ENCODE measurements around the gene GRM4.

The GRM4 gene

DNA sequence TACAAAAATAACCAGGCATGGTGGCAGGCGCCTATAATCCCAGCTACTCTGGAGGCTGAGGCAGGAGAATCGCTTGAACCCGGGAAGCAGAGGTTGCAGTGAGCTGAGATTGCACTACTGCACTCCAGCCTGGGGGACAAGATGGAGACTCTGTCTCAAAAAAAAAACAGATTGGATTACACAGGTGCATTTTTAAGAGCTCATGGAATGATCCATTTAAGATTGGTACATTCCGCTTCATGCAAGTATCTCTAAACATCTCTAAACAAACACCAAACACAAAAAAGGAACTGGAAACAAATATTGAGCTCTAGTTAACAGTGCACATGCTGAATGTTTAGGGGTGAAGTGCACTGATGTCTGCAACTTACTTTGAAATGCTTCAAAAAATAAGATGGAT is 154.3 kb downstream of the GRM4 start:
- no peak for DNase-seq (ENCODE audit: low read depth)
- H3K4me3 ChIP-seq (ENCODE audit: control insufficient read depth, low read depth, low read length): no peak overlapping the region
- TF ChIP-seq, protein P1, sequence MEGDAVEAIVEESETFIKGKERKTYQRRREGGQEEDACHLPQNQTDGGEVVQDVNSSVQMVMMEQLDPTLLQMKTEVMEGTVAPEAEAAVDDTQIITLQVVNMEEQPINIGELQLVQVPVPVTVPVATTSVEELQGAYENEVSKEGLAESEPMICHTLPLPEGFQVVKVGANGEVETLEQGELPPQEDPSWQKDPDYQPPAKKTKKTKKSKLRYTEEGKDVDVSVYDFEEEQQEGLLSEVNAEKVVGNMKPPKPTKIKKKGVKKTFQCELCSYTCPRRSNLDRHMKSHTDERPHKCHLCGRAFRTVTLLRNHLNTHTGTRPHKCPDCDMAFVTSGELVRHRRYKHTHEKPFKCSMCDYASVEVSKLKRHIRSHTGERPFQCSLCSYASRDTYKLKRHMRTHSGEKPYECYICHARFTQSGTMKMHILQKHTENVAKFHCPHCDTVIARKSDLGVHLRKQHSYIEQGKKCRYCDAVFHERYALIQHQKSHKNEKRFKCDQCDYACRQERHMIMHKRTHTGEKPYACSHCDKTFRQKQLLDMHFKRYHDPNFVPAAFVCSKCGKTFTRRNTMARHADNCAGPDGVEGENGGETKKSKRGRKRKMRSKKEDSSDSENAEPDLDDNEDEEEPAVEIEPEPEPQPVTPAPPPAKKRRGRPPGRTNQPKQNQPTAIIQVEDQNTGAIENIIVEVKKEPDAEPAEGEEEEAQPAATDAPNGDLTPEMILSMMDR (IDR thresholded peaks at IDR 0.05; ENCODE audit: control insufficient read depth, insufficient read depth, low read depth, low read length, missing control alignments): no peak

DNA sequence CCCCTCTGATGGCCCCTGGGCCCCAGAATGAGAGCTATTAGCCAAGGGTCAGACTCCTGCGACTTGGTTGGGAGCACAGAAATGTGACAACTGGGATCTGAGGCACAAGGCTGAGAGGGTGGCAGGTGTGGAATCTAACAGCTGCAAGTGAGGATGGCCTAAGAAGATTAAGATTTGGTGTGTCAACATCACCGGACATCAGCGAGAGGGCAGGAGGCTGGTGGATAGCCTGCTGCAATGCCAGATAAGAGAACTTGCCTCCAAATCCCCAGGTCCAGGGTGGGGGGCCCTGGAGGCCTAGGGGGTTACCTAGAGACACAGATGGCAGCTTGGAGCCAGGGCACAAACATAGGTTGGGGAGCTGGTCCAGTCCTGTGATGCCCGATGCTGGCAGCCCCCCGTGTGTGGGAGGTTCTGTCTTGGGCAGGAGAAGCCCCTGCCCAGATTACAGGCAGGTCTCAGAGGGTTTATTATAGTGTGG is 155.8 kb downstream of the GRM4 start:
- DNase-seq (ENCODE audit: low read depth): no peak
- no peak overlapping the region for H3K4me3 ChIP-seq (ENCODE audit: control insufficient read depth, low read depth, low read length)
- TF ChIP-seq, protein P1 (IDR thresholded peaks at IDR 0.05; ENCODE audit: control insufficient read depth, insufficient read depth, low read depth, low read length, missing control alignments): no peak

DNA sequence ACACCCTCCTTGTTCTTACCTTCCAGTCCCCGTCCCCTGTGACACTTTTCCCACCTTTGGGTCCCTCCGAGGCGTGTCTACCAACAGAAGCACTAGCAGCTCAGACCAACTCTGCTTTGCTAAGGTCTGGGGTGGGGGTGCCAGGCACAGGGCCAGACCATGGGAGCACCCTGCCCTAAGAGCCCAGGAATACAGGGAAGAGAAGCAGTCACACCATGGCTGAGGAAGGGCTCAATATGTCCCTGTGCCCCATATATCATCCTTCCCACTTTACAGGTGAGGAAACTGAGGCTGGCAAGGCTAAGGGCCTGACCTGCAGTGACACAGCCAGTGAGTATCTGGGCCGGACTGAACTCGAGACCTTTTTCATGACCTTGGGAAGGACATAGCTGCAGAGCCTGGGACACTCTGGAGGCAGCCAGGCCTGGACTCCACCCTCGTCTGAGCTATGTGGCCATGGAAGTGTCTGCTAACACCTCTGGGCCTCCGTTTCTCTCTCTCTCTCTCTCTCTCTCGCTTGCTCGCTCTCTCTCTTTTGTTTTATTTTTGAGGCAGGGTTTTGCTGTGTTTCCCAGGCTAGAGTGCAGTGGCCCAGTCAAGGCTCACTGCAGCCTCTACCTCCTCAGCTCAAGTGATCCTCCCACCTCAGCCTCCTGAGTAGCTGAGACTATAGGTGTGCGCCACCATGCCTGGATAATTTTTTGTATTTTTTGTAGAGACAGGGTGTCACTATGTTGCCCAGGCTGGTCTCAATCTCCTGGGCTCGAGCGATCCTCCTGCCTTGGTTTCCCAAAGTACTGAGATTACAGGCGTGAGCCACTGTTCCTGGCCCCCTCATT is 156.7 kb downstream of the GRM4 start:
- no peak for DNase-seq (ENCODE audit: low read depth)

DNA sequence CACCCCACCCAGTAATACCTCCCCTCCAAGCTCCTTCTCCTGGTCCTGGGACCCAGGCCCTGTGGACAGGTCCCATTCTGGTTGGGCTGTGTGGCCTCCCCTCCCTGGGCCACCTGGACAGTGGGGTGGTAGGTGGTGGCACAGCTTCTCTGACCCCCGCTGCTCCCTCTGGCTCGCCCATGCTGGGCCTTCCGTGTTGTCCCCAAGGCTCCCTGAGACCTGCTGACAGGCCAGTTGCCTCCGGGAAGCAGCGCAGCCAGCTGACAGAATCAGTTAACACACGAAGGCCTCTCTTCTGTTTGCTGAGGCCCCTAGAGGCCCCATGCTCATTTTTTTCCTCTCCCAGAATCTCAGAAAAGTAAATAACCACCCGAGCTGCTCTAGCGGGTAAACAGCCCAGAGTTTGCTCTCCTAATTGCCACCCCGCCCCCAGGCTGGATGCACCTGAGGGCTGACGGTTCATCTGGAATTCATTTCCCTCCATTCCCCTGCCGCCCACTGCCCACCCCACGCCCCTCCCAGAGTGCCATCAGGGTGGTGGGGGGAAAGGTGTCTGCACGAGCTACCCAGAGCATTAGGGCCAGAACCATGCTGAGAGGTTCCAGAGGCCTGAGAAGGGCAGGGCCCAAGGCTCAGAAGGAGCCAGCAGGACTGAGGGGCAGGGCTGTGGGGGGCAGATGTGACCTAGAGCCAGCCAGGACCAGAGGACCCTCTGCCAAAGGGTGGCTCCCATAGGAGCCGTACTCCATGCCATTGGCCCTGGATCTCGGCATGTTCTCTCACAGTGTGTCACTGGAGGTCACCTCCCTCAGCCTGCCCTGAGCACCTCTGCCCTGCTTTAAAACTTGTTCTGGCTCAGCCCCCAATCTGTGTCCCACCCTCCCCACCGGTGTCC is 157.5 kb downstream of the GRM4 start:
- DNase-seq (ENCODE audit: low read depth): no peak
- H3K4me3 ChIP-seq (ENCODE audit: control insufficient read depth, low read depth, low read length): no peak overlapping the region
- TF ChIP-seq, protein P1 (IDR thresholded peaks at IDR 0.05; ENCODE audit: control insufficient read depth, insufficient read depth, low read depth, low read length, missing control alignments): no peak

More for the DNA sequence above, 156.7 kb downstream of the GRM4 start:
- TF ChIP-seq, protein P1 (IDR thresholded peaks at IDR 0.05; ENCODE audit: control insufficient read depth, insufficient read depth, low read depth, low read length, missing control alignments): no peak
- no peak overlapping the region for H3K4me3 ChIP-seq (ENCODE audit: control insufficient read depth, low read depth, low read length)

DNA sequence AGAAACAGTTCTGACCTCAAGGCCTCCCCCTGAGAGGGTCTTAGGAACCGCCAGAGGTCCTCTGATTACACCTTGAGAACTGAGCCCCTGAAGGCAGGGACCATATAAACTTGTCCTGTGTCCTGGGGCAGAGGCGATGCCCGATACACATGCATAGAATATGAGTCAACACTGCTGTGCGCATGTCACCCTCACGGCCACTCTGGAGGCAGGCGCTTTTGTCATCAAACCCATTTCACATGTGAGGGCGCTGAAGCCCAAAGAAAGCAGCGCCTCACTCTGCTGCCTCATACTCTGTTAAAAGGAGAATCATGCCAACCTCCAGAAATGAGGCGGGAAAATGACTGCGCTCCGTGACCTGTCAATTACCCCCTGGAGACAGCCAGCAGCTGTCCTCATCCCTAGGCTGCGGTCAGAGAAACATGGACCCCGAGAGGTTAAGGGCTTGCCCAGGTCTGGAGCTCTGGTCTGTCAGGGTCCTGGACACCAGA is 158.3 kb downstream of the GRM4 start:
- no peak for DNase-seq (ENCODE audit: low read depth)
- TF ChIP-seq, protein P1 (IDR thresholded peaks at IDR 0.05; ENCODE audit: control insufficient read depth, insufficient read depth, low read depth, low read length, missing control alignments): no peak
- no peak overlapping the region for H3K4me3 ChIP-seq (ENCODE audit: control insufficient read depth, low read depth, low read length)

DNA sequence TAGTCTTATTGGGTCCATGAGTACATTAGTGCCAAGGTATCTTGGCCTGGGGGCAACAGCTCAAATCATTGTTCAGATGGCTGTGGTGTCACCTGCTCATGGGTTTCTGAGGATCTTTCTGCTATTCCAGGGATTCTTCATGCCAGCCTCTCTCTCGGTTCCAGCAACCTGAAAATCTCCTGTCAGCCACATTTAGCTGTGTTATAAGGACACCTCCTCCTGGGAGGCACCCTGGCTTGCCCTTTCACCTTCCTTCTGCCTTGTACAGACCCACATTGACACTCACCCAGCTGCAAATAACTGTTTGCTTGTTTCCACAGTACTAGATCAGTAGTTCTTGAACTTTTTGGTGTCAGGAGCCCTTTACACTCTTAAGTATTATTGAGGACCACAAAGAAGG is 159.9 kb downstream of the GRM4 start:
- DNase-seq (ENCODE audit: low read depth): no peak
- H3K4me3 ChIP-seq (ENCODE audit: control insufficient read depth, low read depth, low read length): no peak overlapping the region
- TF ChIP-seq, protein P1 (IDR thresholded peaks at IDR 0.05; ENCODE audit: control insufficient read depth, insufficient read depth, low read depth, low read length, missing control alignments): no peak
